ENCODE results near the gene SLC6A1.

SLC6A1 gene

DNA sequence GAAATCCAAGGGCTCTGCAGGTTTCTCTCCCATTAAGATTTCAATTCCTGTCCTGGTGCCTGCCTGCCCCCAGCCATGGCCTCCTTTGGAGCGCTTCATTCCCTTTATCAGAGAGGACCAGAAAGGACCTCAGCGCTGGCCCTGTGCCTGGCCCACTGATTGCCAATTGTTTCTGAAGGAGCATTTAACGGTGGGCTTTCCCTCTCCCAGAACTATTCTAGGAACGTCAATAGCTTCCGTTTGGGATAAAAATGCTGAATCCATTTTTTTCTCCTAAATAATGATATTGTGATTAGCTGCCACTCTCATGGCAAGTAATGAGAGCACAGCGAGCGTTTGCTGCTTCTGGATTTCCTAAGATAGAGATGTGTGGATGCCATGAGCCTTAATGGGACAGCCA is 12.2 kb upstream of the SLC6A1 start:
- no peak for DNase-seq (ENCODE audit: low read depth, low spot score)
- Histone ChIP-seq H3K36me3 (ENCODE audit: insufficient read depth, insufficient read length, low read length) (no peaks in the 10 kb centered on the region), H3K4me1 (ENCODE audit: insufficient read depth, insufficient read length) (peaks cover 6% of the 10 kb centered on the region), H3K4me3 (ENCODE audit: insufficient read length, low read depth) (no peak overlapping the region), H3K9ac (ENCODE audit: insufficient read length, low read depth) (no peak overlapping the region), H3K27me3 (ENCODE audit: insufficient read depth, insufficient read length) (peaks cover 23% of the 10 kb centered on the region), H3K9me3 (ENCODE audit: insufficient read depth, low read length) (no peaks in the 10 kb centered on the region)
- TF ChIP-seq SUZ12 (IDR thresholded peaks at IDR 0.05; ENCODE audit: extremely low read depth, insufficient read depth, insufficient read length) (no peak), ZNF274 (IDR thresholded peaks at IDR 0.05; ENCODE audit: low read depth, low read length) (no peak), YY1 (IDR thresholded peaks at IDR 0.05; ENCODE audit: insufficient read depth, insufficient read length) (no peak)

DNA sequence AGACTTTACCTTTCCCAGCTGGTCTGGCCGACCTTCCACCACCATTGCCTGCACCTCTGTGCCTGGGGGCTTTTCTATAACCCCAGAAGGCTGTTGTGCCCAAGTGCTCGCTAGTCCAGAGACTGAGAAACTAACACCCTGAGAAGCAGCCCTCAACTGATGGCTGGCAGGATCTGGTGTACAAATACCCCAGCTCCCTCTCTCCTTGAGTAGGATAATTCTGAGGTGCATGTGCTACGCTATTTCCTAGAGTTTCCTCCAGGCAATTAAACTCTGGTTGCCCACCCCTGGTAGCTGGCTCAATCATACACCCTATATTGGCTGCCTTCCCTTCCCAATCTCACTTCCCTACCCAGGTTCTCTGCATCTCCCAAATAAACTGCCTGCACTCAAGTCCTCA is 11.5 kb upstream of the SLC6A1 start:
- no peak for DNase-seq (ENCODE audit: low read depth, low spot score)
- Histone ChIP-seq H3K27me3 (ENCODE audit: insufficient read depth, insufficient read length) (peaks cover 23% of the 10 kb centered on the region), H3K9me3 (ENCODE audit: insufficient read depth, low read length) (no peaks in the 10 kb centered on the region), H3K36me3 (ENCODE audit: insufficient read depth, insufficient read length, low read length) (no peaks in the 10 kb centered on the region), H3K4me1 (ENCODE audit: insufficient read depth, insufficient read length) (peaks cover 6% of the 10 kb centered on the region), H3K9ac (ENCODE audit: insufficient read length, low read depth) (no peak overlapping the region), H3K4me3 (ENCODE audit: insufficient read length, low read depth) (no peak overlapping the region)
- TF ChIP-seq SUZ12 (IDR thresholded peaks at IDR 0.05; ENCODE audit: extremely low read depth, insufficient read depth, insufficient read length) (no peak), YY1 (IDR thresholded peaks at IDR 0.05; ENCODE audit: insufficient read depth, insufficient read length) (no peak), ZNF274 (IDR thresholded peaks at IDR 0.05; ENCODE audit: low read depth, low read length) (no peak)

DNA sequence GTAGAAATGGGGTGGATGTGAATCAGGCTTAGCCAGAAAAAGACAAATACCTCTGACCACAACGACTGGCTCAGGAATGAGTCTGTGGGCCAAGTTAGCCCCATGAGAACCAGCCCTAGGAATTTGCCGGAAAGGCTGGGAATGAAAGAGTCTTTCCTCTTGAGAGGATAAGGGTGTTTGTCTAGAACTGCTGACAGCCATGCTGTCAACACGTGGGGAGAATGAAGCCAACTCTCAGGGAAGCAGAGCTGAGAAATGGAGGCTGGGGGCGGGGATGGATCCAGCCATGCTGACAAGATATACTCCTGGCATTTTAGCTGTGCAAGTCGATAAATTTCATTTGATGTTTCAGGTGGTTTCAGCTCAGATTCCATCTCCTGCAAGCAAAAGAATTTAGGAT is 10.6 kb upstream of the SLC6A1 start:
- no peak for TF ChIP-seq SUZ12 (IDR thresholded peaks at IDR 0.05; ENCODE audit: extremely low read depth, insufficient read depth, insufficient read length)
- TF ChIP-seq ZNF274 (IDR thresholded peaks at IDR 0.05; ENCODE audit: low read depth, low read length) = no peak
- no peak for TF ChIP-seq YY1 (IDR thresholded peaks at IDR 0.05; ENCODE audit: insufficient read depth, insufficient read length)
- Histone ChIP-seq H3K9me3 (ENCODE audit: insufficient read depth, low read length) (no peaks in the 10 kb centered on the region), H3K27me3 (ENCODE audit: insufficient read depth, insufficient read length) (peaks cover 20% of the 10 kb centered on the region), H3K36me3 (ENCODE audit: insufficient read depth, insufficient read length, low read length) (no peaks in the 10 kb centered on the region), H3K4me3 (ENCODE audit: insufficient read length, low read depth) (no peak overlapping the region), H3K4me1 (ENCODE audit: insufficient read depth, insufficient read length) (peaks cover 6% of the 10 kb centered on the region), H3K9ac (ENCODE audit: insufficient read length, low read depth) (no peak overlapping the region)
- DNase-seq (ENCODE audit: low read depth, low spot score) = no peak

DNA sequence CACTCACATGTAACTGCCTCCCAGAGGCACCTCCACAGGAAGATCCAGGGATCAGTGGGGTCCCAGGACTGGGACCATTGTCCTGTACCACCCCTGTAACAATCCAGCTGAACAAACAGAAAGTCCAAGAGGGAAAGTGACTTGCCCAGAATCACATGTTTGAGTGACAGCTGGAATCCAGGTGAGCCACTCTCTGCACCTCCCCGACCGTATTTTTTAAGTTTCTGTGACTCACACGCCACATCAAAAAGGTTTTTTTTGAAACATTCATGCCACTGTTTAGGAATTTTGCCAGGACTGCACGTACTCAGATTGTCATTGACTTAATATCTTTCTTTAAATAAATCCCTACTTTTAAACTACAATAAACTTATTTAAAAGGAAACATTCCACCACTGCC is 9.8 kb upstream of the SLC6A1 start:
- no peaks in the 10 kb centered on the region for H3K9me3 ChIP-seq (ENCODE audit: insufficient read depth, low read length)
- no peak for TF ChIP-seq ZNF274 (IDR thresholded peaks at IDR 0.05; ENCODE audit: low read depth, low read length)
- TF ChIP-seq SUZ12 (IDR thresholded peaks at IDR 0.05; ENCODE audit: extremely low read depth, insufficient read depth, insufficient read length) = no peak
- no peak for TF ChIP-seq YY1 (IDR thresholded peaks at IDR 0.05; ENCODE audit: insufficient read depth, insufficient read length)
- DNase-seq (ENCODE audit: low read depth, low spot score) = no peak

DNA sequence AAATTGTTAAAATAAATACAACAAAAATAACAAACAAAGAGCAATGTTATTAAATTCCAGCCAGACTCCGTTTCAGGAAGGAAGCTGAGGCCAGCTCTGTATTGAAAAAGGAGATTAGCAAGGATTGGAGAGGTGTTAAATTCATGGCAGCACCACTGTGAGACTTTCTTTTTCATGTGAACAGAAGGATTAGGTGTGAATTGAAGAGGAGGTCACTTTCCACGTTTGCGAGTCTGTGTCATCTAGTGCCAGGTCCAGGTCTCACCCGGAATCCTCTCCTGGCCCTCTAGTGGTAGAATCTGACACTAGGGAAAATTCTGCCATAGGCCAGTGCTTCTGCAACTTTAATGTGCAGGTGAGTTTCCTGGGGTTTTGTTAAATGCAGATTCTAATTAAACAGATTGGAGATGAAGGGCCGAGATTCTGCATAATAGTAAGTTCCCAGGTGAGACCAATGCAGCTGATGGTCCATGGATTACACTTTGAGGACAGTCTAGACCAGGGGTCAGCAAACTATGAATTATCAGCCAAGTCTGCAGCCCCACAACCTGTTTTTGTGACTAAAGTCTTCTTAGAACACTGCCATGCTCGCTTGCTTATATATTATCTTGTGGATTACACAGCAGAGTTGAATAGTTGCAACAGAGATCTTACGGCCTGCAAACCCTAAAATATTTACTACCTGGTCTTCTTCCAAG is 9.2 kb upstream of the SLC6A1 start:
- Histone ChIP-seq H3K9me3 (ENCODE audit: insufficient read depth, low read length) (no peaks in the 10 kb centered on the region), H3K4me3 (ENCODE audit: insufficient read length, low read depth) (no peak overlapping the region), H3K4me1 (ENCODE audit: insufficient read depth, insufficient read length) (peaks cover 7% of the 10 kb centered on the region), H3K27me3 (ENCODE audit: insufficient read depth, insufficient read length) (peaks cover 20% of the 10 kb centered on the region), H3K36me3 (ENCODE audit: insufficient read depth, insufficient read length, low read length) (no peaks in the 10 kb centered on the region), H3K9ac (ENCODE audit: insufficient read length, low read depth) (no peak overlapping the region)
- no peak for TF ChIP-seq ZNF274 (IDR thresholded peaks at IDR 0.05; ENCODE audit: low read depth, low read length)
- TF ChIP-seq SUZ12 (IDR thresholded peaks at IDR 0.05; ENCODE audit: extremely low read depth, insufficient read depth, insufficient read length) = no peak
- TF ChIP-seq YY1 (IDR thresholded peaks at IDR 0.05; ENCODE audit: insufficient read depth, insufficient read length) = no peak
- DNase-seq (ENCODE audit: low read depth, low spot score) = no peak

More for the DNA sequence above, 9.8 kb upstream of the SLC6A1 start:
- Histone ChIP-seq H3K4me1 (ENCODE audit: insufficient read depth, insufficient read length) (peaks cover 6% of the 10 kb centered on the region), H3K4me3 (ENCODE audit: insufficient read length, low read depth) (no peak overlapping the region), H3K27me3 (ENCODE audit: insufficient read depth, insufficient read length) (peaks cover 20% of the 10 kb centered on the region), H3K36me3 (ENCODE audit: insufficient read depth, insufficient read length, low read length) (no peaks in the 10 kb centered on the region), H3K9ac (ENCODE audit: insufficient read length, low read depth) (no peak overlapping the region)

DNA sequence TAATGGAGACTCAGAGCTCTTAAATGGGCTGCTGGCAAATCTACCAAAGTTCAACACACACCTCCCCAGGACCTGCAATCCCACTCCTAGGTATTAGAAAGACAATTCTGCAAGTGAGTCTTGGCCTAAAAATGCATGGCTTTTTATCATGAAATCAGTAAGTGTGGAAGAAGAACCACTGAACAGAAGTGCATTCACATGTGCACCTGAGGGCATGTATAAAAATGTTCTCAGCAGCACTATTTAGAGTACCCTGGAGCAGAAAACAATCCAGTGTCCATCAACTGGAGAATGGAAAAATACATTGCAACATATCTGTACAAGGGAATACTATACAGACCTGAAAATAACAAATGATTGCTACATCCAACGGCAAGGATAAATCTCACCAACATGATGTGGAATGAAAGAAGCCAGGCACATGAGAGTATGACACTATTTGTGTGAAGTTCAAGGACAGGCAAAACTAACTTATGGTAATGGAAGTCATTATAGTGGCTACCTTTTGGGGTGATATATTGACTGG is 8.1 kb upstream of the SLC6A1 start:
- no peak for TF ChIP-seq SUZ12 (IDR thresholded peaks at IDR 0.05; ENCODE audit: extremely low read depth, insufficient read depth, insufficient read length)
- no peak for TF ChIP-seq ZNF274 (IDR thresholded peaks at IDR 0.05; ENCODE audit: low read depth, low read length)
- TF ChIP-seq YY1 (IDR thresholded peaks at IDR 0.05; ENCODE audit: insufficient read depth, insufficient read length) = no peak
- Histone ChIP-seq H3K27me3 (ENCODE audit: insufficient read depth, insufficient read length) (peaks cover 20% of the 10 kb centered on the region), H3K36me3 (ENCODE audit: insufficient read depth, insufficient read length, low read length) (no peaks in the 10 kb centered on the region), H3K9ac (ENCODE audit: insufficient read length, low read depth) (no peak overlapping the region), H3K9me3 (ENCODE audit: insufficient read depth, low read length) (no peaks in the 10 kb centered on the region), H3K4me1 (ENCODE audit: insufficient read depth, insufficient read length) (peaks cover 5% of the 10 kb centered on the region), H3K4me3 (ENCODE audit: insufficient read length, low read depth) (no peak overlapping the region)
- no peak for DNase-seq (ENCODE audit: low read depth, low spot score)

DNA sequence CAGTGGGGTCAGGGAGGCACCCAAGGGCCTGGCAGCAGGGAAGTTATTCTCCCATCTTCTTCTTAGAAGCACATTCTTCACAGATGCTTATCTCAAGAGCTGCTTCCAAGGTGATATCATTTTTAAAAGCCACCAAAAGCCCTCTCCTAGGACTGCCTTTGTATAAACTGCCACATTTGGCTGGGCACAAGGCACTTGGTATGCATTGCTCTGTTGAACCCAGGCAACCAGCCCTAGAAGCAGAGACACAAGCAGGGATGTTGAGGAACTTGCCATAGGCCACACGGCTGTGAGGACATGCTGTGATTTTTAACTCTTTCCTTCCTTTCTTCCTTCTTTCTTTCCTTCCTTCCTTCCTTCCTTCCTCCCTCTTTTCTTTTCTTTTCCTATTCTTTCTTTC is 7.4 kb upstream of the SLC6A1 start:
- peaks cover 5% of the 10 kb centered on the region for H3K4me1 ChIP-seq (ENCODE audit: insufficient read depth, insufficient read length)
- H3K9me3 ChIP-seq (ENCODE audit: insufficient read depth, low read length) = no peaks in the 10 kb centered on the region
- H3K36me3 ChIP-seq (ENCODE audit: insufficient read depth, insufficient read length, low read length) = no peaks in the 10 kb centered on the region
- H3K4me3 ChIP-seq (ENCODE audit: insufficient read length, low read depth) = no peak overlapping the region
- DNase-seq (ENCODE audit: low read depth, low spot score) = no peak
- H3K9ac ChIP-seq (ENCODE audit: insufficient read length, low read depth) = no peak overlapping the region
- peaks cover 20% of the 10 kb centered on the region for H3K27me3 ChIP-seq (ENCODE audit: insufficient read depth, insufficient read length)
- TF ChIP-seq ZNF274 (IDR thresholded peaks at IDR 0.05; ENCODE audit: low read depth, low read length) (no peak), SUZ12 (IDR thresholded peaks at IDR 0.05; ENCODE audit: extremely low read depth, insufficient read depth, insufficient read length) (no peak), YY1 (IDR thresholded peaks at IDR 0.05; ENCODE audit: insufficient read depth, insufficient read length) (no peak)
